RWPE2 (cell line): ENCODE results near the gene FCRLA.
"Not testable (repeated sequence)": the region's sequence is repeated elsewhere in the genome, so short reads cannot be mapped to it uniquely, and the experiment has no call there.

Experiments
- ATAC-seq: fragments of 200-7000 bp; cut with Tn5 transposase; 3 replicates; pipeline ENCODE4 v1.9.1; 2021; ENCODE audit warnings: low read depth
- DNase-seq: peaks from one replicate; pipeline ENCODE4 v3.0.0-alpha.2; 2020; ENCODE audit warnings: low spot score
- H3K27ac ChIP-seq: fragments of 450-650 bp; 2 replicates; pipeline ENCODE4 v1.5.1; 2017; ENCODE audit warnings: mild to moderate bottlenecking; ENCODE audit not compliant: poor library complexity, severe bottlenecking
- H3K27me3 ChIP-seq: fragments of 250-450 bp; sonication (Bioruptor Pico); 2 replicates; pipeline ENCODE4 v1.5.1; 2021; ENCODE audit warnings: mild to moderate bottlenecking, moderate library complexity; ENCODE audit not compliant: insufficient read depth, poor library complexity, severe bottlenecking
- H3K36me3 ChIP-seq: fragments of 250-450 bp; sonication (Bioruptor Pico); 2 replicates; pipeline ENCODE4 v1.5.1; 2020; ENCODE audit warnings: low read depth, mild to moderate bottlenecking, moderate library complexity
- H3K4me1 ChIP-seq: fragments of 250-450 bp; sonication (Bioruptor Pico); 2 replicates; pipeline ENCODE4 v1.5.1; 2021; ENCODE audit warnings: mild to moderate bottlenecking, moderate library complexity; ENCODE audit not compliant: insufficient read depth, poor library complexity, severe bottlenecking
- H3K4me3 ChIP-seq: fragments of 250-450 bp; sonication (Bioruptor Pico); 2 replicates; pipeline ENCODE4 v1.5.1; 2021; ENCODE audit warnings: mild to moderate bottlenecking, moderate library complexity; ENCODE audit not compliant: severe bottlenecking
- H3K9me3 ChIP-seq: fragments of 250-450 bp; sonication (Bioruptor Pico); 2 replicates; pipeline ENCODE4 v1.5.1; 2021; ENCODE audit warnings: mild to moderate bottlenecking, moderate library complexity; ENCODE audit not compliant: severe bottlenecking
- TF ChIP-seq, protein P1 (sequence below): fragments of 450-650 bp; IDR thresholded peaks from one replicate; pipeline ENCODE4 v1.5.1; 2017; ENCODE audit warnings: mild to moderate bottlenecking, moderate library complexity; ENCODE audit not compliant: poor library complexity, severe bottlenecking

The FCRLA gene, protein sequence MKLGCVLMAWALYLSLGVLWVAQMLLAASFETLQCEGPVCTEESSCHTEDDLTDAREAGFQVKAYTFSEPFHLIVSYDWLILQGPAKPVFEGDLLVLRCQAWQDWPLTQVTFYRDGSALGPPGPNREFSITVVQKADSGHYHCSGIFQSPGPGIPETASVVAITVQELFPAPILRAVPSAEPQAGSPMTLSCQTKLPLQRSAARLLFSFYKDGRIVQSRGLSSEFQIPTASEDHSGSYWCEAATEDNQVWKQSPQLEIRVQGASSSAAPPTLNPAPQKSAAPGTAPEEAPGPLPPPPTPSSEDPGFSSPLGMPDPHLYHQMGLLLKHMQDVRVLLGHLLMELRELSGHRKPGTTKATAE

DNA sequence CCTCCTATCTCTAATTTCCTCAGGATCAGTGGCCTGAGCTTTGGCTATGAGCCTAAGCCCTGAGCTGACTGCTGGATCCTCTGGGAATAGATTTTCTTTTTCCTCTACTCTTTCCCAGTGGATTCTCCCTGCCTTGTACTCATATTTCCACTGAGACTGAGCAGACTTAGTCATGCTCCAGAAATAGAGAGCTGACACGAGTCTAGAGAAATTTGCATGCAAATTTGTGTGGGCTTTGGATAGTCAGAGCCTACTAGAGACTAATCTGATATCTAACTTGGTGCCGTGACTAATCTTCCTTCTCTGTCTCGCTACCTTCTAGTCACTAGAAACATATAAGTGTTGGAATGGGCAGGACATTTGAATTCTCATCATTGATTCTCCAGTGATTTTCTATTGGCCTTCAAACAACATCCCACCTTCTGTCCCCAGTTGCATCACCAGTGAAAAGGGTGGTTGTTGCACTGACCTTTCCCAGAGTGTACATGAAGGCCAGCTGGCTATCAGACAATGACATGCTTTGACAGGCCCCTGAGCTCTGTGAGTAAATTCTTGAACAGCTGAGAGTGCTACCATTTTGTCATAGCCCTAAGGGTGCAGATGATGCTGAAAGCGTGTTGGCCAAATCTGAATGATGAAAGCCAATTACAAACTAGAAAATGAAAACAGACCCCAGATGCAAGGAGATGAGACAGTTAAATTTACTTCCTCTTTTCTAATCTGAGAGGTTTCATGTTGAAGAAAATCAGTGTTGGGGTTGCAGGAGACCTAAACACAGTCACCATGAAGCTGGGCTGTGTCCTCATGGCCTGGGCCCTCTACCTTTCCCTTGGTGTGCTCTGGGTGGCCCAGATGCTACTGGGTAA lies at the start of gene FCRLA:
TSS of gene FCRLA (plus strand) at position 748 of the 866 bp plus-strand sequence. CDS start at position 784, 36 bp downstream.
- no peak within 1 kb of the TSS for H3K4me3 ChIP-seq
- H3K9me3 ChIP-seq, result no peaks in the 10 kb centered on the region
- TF ChIP-seq, protein P1, sequence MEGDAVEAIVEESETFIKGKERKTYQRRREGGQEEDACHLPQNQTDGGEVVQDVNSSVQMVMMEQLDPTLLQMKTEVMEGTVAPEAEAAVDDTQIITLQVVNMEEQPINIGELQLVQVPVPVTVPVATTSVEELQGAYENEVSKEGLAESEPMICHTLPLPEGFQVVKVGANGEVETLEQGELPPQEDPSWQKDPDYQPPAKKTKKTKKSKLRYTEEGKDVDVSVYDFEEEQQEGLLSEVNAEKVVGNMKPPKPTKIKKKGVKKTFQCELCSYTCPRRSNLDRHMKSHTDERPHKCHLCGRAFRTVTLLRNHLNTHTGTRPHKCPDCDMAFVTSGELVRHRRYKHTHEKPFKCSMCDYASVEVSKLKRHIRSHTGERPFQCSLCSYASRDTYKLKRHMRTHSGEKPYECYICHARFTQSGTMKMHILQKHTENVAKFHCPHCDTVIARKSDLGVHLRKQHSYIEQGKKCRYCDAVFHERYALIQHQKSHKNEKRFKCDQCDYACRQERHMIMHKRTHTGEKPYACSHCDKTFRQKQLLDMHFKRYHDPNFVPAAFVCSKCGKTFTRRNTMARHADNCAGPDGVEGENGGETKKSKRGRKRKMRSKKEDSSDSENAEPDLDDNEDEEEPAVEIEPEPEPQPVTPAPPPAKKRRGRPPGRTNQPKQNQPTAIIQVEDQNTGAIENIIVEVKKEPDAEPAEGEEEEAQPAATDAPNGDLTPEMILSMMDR, result no peak
- no peak for DNase-seq
- peak; percentile 95 for ATAC-seq
- no peaks in the 10 kb centered on the region for H3K27me3 ChIP-seq
- no peaks in the 10 kb centered on the region for H3K36me3 ChIP-seq
- peaks cover 12% of the 10 kb centered on the region for H3K4me1 ChIP-seq
- H3K27ac ChIP-seq, result peak within 1 kb of the TSS; percentile 61

DNA sequence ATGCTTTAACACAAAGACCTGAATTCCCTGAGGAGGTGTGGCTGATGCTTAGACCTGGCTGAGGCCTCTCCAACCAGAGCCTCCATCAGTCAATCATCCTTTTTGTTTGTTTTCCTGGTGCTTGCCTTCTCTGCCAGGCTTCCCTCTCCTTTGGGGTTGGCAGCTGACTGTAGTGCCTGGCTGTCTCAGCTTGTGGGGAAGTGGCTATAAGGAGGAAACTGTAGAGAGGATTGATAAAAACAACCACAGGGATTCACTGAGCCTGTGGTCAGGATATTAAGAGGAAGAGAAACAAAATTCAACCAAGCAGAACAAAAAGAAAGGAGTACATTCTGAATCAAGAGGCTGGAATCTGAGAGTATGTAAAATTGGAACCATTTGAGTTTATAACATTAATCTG lies 48.5 kb upstream of the FCRLA start:
- H3K4me1 ChIP-seq, DNase-seq, H3K4me3 ChIP-seq, H3K9me3 ChIP-seq, H3K27me3 ChIP-seq, H3K27ac ChIP-seq, H3K36me3 ChIP-seq, ATAC-seq: not testable (repeated sequence)

DNA sequence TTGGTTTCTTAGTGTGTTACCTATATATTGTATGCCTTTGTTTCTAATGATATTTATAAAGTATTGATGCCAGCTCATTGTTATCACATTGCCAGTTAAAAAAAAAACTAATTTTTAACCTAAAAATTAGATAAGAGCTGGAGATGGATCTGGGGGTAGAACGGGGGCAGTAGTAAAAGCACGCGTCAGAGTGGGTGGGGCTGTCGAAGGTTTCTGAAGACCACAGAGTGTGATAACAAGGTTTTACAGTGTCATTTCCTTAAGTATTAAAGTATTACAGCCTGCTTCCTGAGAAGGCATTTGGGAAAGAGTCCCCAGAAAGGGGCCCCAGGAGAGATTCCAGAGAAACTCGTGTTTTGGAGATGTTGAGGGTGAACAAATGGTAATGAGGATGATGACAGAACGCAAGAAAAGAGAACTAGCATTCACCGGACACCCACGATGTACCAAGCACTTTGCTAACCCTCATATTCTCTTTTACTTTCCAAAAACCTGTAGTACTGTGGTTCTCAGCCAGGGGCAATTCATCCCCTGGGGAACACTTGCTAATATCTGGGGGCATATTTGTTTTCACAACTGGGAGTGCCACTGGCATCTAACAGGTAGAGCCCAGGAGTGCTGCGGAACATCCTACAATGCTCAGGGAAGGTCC lies 45.2 kb upstream of the FCRLA start:
- H3K36me3 ChIP-seq, ATAC-seq, H3K9me3 ChIP-seq, H3K27me3 ChIP-seq, DNase-seq, H3K4me1 ChIP-seq, H3K4me3 ChIP-seq, H3K27ac ChIP-seq: not testable (repeated sequence)

DNA sequence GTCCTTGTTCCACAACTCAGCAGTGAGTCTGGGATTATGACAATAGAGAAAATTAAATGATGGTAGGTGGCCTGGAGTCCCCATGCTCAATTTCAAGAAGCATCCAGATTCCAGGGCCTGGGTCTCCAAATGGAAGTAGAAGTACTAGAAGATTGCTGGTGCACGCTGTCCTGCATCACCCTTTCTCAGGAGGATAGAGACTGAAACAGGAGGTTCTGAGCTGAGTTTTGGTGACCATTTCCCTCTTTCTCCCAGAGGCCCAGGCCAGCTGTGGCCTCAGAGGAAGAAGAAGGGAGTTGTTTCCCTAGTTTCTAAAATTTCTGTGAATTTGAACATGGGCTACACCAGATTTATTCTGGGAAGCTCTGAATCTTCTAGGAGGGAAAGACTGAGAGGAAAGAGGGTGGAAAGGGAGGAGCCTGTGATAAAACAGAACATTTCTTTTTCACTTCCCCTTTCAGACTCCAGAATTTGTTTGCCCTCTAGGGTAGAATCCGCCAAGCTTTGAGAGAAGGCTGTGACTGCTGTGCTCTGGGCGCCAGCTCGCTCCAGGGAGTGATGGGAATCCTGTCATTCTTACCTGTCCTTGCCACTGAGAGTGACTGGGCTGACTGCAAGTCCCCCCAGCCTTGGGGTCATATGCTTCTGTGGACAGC lies 44.2 kb upstream of the FCRLA start, which contains the start of gene FCGR2B:
TSS of gene FCGR2B (plus strand) at position 460 of the 656 bp plus-strand sequence. CDS start at position 559, 99 bp downstream.
- H3K27ac ChIP-seq, H3K9me3 ChIP-seq, H3K27me3 ChIP-seq, H3K4me1 ChIP-seq, H3K36me3 ChIP-seq, H3K4me3 ChIP-seq, DNase-seq, ATAC-seq: not testable (repeated sequence)

DNA sequence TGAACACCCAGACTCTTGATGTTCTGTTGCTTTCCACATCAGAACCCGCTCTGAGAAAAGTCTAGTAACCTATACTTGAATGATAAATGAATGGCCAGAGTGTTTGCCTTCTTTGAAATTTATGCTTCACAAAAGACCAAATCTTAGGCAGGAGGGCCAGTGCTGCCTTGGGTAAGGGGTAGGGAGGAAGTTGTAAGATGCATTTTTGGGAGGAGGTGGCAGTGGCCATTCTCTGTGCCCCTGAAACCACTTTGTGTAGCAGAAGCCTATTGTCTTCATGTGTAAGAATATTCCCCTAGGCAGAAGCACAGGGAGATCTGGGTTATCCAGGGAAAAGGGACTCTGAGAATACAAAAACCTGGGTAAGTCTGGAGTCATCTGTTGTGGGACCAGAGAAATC lies 43.5 kb upstream of the FCRLA start:
- H3K27me3 ChIP-seq, DNase-seq, ATAC-seq, H3K9me3 ChIP-seq, H3K27ac ChIP-seq, H3K4me1 ChIP-seq, H3K36me3 ChIP-seq, H3K4me3 ChIP-seq: not testable (repeated sequence)

DNA sequence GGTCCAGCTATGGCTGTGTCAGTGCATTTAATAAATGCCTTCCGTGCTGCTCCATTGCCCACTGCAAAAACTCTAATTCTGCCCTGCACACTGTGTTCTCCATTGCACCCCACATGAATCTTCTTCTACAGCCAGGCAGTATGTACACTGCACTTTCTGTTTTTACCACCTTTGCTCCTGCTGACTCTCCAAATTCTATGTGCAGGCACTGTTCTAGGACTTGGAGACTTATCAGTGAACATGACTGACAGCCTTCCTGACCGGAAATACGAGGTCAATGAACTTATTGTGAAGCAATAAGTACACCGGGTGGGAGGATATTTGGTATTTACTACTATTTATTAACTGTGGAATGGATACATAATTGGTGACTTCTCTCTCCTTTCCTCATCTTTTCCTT lies 42.3 kb upstream of the FCRLA start:
- not testable (repeated sequence) for DNase-seq, H3K36me3 ChIP-seq, H3K4me3 ChIP-seq, H3K4me1 ChIP-seq, H3K27ac ChIP-seq, H3K27me3 ChIP-seq, H3K9me3 ChIP-seq, ATAC-seq

DNA sequence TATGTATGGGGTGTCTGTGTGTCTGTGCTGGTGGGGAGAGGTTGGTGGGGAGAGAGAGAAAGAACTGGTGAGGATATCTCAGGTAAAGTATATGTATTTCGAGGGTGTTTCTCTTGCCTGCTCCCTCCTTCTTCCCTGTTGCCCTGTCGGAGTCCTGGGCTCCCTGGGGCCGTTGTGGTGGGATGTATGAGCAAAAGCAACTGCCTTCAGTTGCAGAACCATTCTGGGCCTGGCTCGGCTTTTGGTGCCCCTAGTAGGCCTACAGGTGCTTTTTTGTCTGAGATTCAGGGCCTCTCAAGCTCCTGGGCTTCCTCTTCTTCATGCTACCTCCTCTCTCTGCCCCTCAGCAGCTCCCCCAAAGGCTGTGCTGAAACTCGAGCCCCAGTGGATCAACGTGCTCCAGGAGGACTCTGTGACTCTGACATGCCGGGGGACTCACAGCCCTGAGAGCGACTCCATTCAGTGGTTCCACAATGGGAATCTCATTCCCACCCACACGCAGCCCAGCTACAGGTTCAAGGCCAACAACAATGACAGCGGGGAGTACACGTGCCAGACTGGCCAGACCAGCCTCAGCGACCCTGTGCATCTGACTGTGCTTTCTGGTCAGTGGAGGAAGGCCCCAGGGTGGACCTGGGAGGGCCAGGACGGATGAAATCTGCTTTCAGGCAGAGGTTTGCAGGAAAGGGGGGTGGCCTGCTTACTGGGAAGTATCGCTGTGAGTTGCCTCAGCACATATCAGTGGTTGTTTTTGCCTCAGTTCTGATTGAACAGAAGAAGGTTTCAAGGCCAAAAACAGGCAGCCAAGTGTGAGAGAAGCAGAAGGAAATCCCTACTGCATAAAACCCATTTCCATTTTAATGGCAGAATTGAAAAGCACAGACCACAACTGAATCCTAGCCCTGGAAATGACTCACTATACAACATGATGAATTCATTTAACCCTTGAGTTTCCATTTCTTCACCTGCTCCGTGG lies 35.7 kb upstream of the FCRLA start:
- not testable (repeated sequence) for H3K9me3 ChIP-seq, ATAC-seq, H3K4me1 ChIP-seq, H3K36me3 ChIP-seq, H3K27ac ChIP-seq, H3K27me3 ChIP-seq, DNase-seq, H3K4me3 ChIP-seq

DNA sequence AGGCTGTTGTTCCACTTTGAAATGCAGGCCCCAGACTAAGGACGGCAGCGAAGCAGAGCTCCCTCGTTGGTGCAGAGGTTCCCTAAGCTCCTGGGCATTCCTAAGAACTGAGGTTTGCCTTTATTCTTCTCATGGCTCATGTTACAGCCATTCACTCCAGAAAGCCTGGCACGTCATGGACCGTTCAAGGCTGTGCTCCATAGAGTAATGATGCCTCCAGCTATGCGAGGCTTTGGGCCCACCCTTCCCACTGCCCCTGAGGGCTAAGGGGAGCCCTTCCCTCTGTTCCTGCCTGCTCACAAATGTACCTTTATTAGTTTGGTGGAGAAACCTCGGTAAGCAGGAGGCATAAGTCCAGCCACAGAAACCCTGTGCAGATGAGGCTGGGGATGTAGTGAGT lies 33.6 kb upstream of the FCRLA start:
- not testable (repeated sequence) for ATAC-seq, H3K9me3 ChIP-seq, H3K4me1 ChIP-seq, H3K4me3 ChIP-seq, DNase-seq, H3K36me3 ChIP-seq, H3K27ac ChIP-seq, H3K27me3 ChIP-seq

DNA sequence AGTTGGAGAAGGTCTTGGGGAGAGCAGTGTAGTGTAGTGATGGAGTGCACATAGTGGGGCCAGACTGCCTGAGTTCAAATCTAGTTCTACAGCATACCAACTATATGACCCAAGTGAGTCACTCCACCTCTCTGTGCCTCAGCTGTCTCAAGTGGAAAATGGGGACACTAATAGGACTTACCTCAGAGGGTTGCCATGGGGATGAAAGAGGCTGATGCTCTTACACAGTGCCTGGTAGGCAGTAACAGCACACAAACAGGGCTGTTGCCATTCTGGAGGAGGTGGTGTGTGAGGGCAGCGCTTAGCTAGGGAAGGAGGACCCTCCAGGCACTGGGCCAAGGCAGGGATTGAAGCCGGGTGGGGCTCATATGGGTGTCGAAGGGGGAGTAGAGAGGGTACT lies 32.6 kb upstream of the FCRLA start:
- H3K27me3 ChIP-seq, ATAC-seq, H3K4me1 ChIP-seq, H3K9me3 ChIP-seq, H3K4me3 ChIP-seq, H3K36me3 ChIP-seq, DNase-seq, H3K27ac ChIP-seq: not testable (repeated sequence)
